GM23248 (cell line): ENCODE data around the gene MAT2A.

ENCODE experiments used
- EZH2 ChIP-seq: fragments of 200-600 bp; sonication (generic); IDR thresholded peaks from 2 replicates; pipeline ENCODE4 v1.6.1; 2018; ENCODE audit warnings: antibody characterized with exemption, mild to moderate bottlenecking; ENCODE audit not compliant: insufficient read depth, poor library complexity, severe bottlenecking
- EZH2phosphoT487 ChIP-seq: fragments of 200-600 bp; sonication (generic); IDR thresholded peaks from 2 replicates; pipeline ENCODE4 v1.6.1; 2018; ENCODE audit warnings: antibody characterized with exemption, moderate library complexity, mild to moderate bottlenecking, low read depth; ENCODE audit not compliant: insufficient read depth

GRCh38 chr2:85585781-85586105 lies 46.8 kb downstream of the MAT2A start:
- TF ChIP-seq EZH2 (no peak), EZH2phosphoT487 (no peak)
